NT2/D1 (cell line): Measurements from ENCODE around the gene AANAT.

ENCODE experiments used
- YY1 ChIP-seq: IDR thresholded peaks from 2 replicates; pipeline ENCODE4 v1.6.1; 2011; ENCODE audit not compliant: insufficient read length, insufficient read depth
- ZNF274 ChIP-seq: IDR thresholded peaks from 2 replicates; pipeline ENCODE4 v1.6.1; 2011; ENCODE audit warnings: mild to moderate bottlenecking, low read depth, low read length

DNA sequence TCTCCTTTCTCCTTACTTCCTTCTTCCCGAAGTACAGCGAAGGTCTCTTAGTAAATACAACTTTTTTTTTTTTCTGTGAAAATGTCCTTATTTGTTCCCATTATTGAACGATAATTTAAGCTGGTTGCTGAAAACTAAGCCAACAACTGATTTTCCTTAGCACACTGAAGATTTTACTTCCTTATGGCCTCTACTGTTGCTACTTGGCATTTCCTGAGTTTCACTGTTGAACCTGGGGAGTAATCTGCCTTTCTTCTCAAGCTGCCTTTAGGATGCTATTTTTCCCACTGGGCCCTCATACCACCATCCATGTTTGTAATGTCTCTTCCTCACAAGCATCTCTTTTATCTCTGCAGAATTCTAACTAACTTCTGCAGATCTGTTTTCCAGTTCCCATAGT is 40.5 kb upstream of the AANAT start:
- no peak for TF ChIP-seq ZNF274
- no peak for TF ChIP-seq YY1
